ENCODE results near the gene GRID1.
"Not testable (repeated sequence)": the region's sequence is repeated elsewhere in the genome, so short reads cannot be mapped to it uniquely, and the experiment has no call there.

Gene GRID1

GRCh38 chr10:86083664-86084175 lies 282.9 kb downstream of the GRID1 start:
- no peak for DNase-seq (ENCODE audit: low read depth in 2 of 2)

GRCh38 chr10:86083206-86083605 lies 283.4 kb downstream of the GRID1 start:
- no peak for DNase-seq (ENCODE audit: low read depth in 2 of 2)

DNA sequence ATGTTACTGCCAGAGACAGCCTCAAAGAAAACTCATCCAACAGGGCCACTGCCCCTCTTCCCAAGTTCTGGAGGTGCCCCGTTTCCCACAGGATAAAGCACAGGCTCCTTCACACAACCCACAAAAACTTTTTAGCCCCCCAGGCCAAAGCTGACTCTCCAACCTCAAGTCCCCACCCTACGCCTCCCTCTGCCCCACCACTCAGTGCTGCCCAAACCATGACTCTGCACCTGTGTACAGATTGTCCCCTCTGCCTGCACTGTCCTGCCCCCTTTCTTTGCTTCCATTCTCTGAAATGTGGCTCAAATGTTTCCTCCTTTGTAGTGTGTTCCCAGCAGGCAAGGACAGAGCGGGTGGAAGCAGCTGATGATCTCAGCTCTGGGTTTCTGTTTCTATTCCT lies 284.0 kb downstream of the GRID1 start:
- no peak for DNase-seq (ENCODE audit: low read depth in 2 of 2)

GRCh38 chr10:86079088-86079487 lies 287.5 kb downstream of the GRID1 start:
- DNase-seq (ENCODE audit: low read depth in 2 of 2), result no peak

- no peak for DNase-seq (ENCODE audit: low read depth in 2 of 2)
Measured at GRCh38 chr10:86078639-86079035, 288.0 kb downstream of the GRID1 start.

DNA sequence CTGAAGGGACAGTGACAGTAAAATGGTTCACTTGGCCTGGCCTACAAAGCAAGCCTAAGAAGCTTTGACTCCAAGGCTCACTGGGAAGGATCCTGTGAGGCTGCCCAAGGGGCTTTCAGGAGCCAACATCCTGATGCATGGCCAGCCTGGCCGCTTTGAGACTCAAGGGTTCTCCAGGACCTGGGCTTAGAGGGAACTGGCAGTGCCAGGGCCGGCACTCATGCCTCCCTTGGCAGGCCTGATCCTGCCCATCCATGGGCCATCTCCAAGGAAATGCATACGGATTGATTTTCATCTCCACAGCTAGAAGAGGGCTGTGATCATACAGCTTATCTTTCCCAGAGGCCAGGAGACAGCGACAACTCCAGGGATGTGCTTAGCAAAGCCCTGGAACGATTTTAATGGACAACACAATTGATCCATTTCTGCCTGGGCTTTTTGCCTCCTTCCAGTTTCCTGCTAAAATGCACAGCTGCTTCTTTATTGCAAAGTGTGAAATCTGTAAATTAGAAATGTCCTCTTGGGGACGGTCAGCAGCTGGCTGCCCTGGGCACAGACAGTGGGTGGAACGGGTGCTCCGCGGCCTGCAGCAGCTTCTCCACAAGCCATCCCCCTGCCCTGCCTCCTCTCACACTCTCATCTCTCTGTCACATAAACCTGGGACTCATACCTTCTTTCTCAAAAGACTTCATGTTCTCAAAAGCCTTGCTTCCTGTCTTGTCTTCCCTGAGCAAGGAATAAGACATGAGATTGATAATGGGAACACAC lies 288.5 kb downstream of the GRID1 start:
- no peak for DNase-seq (ENCODE audit: low read depth in 2 of 2)

DNA sequence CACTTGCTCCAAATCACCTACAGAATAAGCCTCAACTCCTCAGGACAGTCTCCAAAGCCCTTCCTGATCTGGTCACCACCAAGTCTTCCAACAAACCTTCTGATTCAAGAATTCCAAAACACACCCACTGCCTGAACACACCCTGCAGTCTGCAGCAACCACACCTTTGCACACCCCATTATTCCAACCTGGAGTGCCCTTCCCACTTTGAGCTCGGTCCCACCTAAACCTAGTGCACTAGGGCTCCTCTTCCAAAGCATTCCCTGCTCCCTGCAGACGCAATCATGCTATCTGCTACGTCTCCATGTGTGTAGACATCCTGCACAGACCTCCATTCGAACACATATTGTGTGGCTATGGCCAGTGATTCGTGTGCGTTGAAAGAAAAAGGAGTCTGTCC lies 289.3 kb downstream of the GRID1 start:
- no peak for DNase-seq (ENCODE audit: low read depth in 2 of 2)

DNA sequence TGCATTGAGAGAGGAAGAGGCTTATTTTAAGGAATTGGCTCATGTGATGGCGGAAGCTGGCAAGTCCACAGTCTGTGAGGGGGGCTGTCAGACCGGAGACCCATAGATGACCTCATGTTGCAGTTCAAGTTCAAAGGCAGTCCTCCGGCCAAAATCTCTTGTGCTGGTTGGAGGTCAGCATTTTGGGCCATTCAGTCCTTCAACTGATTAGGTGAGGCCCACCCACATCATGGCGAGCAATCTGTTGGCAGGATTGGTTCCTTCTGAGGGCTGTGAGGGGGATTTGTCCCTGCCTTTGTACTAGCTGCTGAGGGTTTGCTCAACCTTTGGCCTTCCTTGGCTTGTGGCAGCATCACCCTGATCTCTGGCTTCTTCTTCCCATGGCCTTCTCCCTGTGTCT lies 290.1 kb downstream of the GRID1 start:
- DNase-seq (ENCODE audit: low read depth in 2 of 2), result not testable (repeated sequence)

GRCh38 chr10:86075512-86075911 lies 291.1 kb downstream of the GRID1 start:
- DNase-seq (ENCODE audit: low read depth in 2 of 2), result no peak

DNA sequence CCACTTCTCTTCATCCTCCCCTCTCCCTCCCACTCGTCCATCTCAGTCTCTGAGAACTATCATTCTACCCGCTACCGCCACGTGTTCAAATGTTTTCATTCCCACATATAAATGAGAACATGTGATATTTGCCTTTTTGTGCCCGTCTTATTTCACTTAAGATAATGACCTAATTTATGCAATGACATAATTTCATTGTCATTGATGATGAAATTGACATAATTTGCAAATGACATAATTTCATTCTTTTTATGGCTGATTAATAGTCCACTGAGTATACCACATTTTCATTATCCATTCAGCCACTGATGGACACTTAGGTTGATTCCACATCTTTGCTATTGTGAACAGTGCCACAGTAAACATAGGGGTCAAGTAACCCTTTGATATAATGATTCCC lies 292.3 kb downstream of the GRID1 start:
- no peak for DNase-seq (ENCODE audit: low read depth in 2 of 2)

DNA sequence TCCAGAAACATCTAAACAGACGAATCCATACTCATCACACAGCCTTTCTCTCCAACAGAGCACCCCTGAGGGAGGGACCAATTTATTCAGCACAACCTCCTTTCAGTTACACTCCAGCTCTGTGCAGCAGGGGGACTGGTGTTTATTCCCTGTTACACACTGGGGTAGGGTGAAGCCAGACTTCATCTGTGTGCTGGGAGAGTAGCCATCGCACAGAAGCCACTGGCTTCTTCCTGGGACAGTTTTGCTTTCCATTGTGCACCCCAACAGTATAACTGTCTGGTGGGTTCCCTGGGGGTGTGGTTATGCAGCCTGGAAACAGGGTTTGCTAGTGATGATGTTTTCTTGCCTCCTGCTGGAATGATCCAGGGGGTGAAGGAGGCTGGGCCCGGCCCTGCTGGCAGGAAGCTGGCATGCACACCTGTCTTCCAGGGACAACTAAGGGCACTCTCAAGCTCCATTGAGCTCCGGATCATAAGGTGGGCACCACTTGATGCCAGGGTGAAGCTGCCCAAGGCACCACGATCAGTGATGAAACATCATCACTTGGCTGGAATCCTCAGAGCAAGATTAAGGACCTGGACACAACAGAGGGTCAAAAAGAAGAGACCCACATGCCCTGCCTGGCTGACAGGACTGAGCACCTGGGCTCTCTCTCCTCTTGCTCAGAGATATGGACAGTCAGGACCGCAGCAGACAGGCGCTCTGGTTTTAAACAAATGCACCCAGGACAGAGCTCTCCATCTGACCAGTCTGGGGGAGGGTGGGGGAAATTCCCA lies 293.2 kb downstream of the GRID1 start:
- DNase-seq (ENCODE audit: low read depth in 2 of 2), result no peak

GRCh38 chr10:86072413-86072812 lies 294.2 kb downstream of the GRID1 start:
- no peak for DNase-seq (ENCODE audit: low read depth in 2 of 2)

GRCh38 chr10:86071758-86072157 lies 294.8 kb downstream of the GRID1 start:
- no peak for DNase-seq (ENCODE audit: low read depth in 2 of 2)

- DNase-seq (ENCODE audit: low read depth in 2 of 2), result no peak
Measured at GRCh38 chr10:86071145-86071544, 295.4 kb downstream of the GRID1 start.

DNA sequence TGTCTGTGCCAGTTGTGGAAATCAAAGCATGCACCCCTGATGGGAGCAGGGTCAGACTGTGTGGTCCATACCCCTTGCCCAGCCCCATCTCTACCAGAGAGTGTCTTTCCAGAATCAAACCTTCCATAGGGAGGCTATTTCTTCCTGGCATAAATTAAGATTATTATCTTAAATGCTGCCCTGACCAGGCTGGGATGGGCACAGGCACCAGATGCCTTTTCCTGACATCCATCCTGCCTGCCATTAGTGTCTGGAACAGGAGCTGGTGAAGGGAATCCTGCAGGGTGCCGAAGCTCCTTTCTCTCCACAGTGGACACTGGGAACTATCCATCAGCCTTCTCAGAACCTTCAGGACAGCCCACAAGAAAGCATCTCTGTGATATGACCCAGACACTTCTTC lies 296.3 kb downstream of the GRID1 start:
- DNase-seq (ENCODE audit: low read depth in 2 of 2), result no peak

GRCh38 chr10:86068231-86069054 lies 298.2 kb downstream of the GRID1 start:
- no peak for DNase-seq (ENCODE audit: low read depth in 2 of 2)

- no peak for DNase-seq (ENCODE audit: low read depth in 2 of 2)
Measured at GRCh38 chr10:86067436-86068050, 299.1 kb downstream of the GRID1 start.

DNA sequence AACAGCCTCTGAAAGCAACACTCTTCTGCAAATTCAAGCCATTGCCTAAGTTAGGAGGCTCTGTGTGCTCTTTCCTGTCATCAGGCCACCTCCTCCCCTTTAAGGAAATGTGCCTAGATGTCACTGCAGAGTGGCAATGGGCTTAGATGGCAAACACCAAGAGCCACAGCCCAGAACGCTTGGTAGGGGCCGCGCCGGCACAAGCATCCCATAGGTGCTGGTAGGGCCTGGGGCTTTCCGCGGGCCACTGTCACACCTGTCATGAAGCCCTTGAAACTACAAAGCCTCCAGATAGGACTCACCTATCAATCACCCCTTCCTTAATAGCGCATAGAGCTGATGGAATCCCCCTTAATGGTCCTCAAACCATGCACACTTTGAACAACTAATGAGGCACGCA lies 299.9 kb downstream of the GRID1 start:
- no peak for DNase-seq (ENCODE audit: low read depth in 2 of 2)

DNA sequence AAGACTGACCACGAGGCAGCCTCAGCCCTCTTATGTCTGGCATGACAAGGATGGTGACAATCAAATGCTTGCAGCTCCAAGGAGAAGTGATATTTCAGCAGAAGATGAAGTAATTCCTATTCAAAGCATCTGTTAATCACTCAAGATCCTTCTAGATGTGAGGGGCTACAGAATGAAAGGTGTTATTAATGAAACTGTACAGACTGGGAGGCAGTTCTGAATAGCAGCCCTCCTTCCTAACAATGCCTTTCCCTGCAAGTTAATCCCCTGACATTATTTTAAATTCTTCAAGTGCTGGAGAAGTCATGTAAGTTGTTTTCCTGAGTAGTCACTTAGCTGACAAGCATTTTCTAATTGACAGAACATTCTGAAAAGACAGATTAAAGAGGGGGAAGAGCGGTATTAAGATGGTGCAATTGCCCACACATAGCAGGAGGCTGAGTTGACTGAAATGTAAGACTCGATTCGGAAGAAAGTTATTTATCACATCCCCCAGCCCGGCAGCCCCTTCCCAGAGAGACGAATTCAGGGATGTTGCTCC lies 300.8 kb downstream of the GRID1 start:
- no peak for DNase-seq (ENCODE audit: low read depth in 2 of 2)

DNA sequence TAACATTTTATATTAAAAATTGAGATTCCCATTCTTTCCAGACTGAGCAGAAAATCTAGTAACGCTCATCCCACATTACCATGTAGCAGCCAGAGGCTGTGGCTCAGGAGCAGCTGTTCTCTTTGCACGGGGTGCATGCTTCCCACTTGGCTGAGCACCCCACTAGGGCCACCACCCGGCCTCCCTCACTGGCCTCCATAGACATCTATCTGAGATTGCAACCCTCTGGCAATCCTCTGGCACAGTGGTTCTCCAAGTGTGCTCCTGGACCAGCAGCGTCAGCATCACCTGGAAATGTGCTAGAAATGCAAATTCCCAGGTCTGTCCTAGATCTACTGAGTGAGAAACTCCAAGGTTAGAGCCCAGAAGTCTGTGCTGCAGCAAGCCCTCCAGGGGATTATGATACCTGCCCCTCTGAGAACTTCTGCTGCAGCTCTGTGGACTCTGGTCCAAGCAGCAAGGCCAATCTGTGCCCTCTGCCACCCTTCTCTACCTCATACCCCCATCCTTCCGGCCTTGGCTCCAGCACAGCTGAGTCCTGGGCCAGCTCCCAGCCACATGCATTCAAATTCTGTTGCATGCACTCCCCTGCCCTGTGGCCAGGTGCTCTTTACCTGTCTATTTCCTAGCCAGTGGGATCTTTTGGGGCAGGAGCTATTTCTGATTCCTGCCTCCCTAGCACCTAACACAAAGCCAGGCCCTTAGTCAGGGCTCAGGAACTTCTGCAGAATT lies 301.5 kb downstream of the GRID1 start:
- no peak for DNase-seq (ENCODE audit: low read depth in 2 of 2)

GRCh38 chr10:86064219-86064618 lies 302.4 kb downstream of the GRID1 start:
- DNase-seq (ENCODE audit: low read depth in 2 of 2), result no peak
